Measurements from ENCODE around the gene FGF8. TPM values are rescaled to one million over a fixed set of nuclear protein-coding genes. Genes with fewer than 3 reads are reported as not detected.

The FGF8 gene
- total RNA-seq, 1 experiment from 2014 or later = not detected

- Histone ChIP-seq H3K27ac (ENCODE audit: low read length) (no peak overlapping the region), H4K20me1 (ENCODE audit: insufficient read depth, low read depth, low read length) (no peaks in the 10 kb centered on the region), H2AFZ (ENCODE audit: low read length) (no peak overlapping the region)
Measured at GRCh38 chr10:101736666-101737065, 39.2 kb downstream of the FGF8 start.

GRCh38 chr10:101732096-101732495 is 43.8 kb downstream of the FGF8 start:
- Histone ChIP-seq H3K4me1 (ENCODE audit: low read length) (no peaks in the 10 kb centered on the region), H3K27me3 (ENCODE audit: low read length) (no peaks in the 10 kb centered on the region), H3K9ac (ENCODE audit: low read length) (no peak overlapping the region), H3K79me2 (ENCODE audit: low read length) (no peaks in the 10 kb centered on the region), H3K4me3 (ENCODE audit: low read length) (no peak overlapping the region), H3K4me2 (ENCODE audit: low read depth, low read length, poor library complexity, severe bottlenecking) (no peak overlapping the region), H3K9me3 (ENCODE audit: low read length) (no peaks in the 10 kb centered on the region), H2AFZ (ENCODE audit: low read length) (no peak overlapping the region), H3K9me2 (replicated peaks; ENCODE audit: insufficient read depth, low read length) (no peaks in the 10 kb centered on the region), H4K20me1 (ENCODE audit: insufficient read depth, low read depth, low read length) (no peaks in the 10 kb centered on the region), H3K27ac (ENCODE audit: low read length) (no peak overlapping the region), H3K36me3 (ENCODE audit: insufficient read depth, low read length) (no peaks in the 10 kb centered on the region)
- no peak for DNase-seq

More at GRCh38 chr10:101736666-101737065, 39.2 kb downstream of the FGF8 start:
- Histone ChIP-seq H3K4me1 (ENCODE audit: low read length) (no peaks in the 10 kb centered on the region), H3K9me3 (ENCODE audit: low read length) (no peaks in the 10 kb centered on the region), H3K9ac (ENCODE audit: low read length) (no peak overlapping the region), H3K4me3 (ENCODE audit: low read length) (no peak overlapping the region), H3K9me2 (replicated peaks; ENCODE audit: insufficient read depth, low read length) (no peaks in the 10 kb centered on the region), H3K79me2 (ENCODE audit: low read length) (no peaks in the 10 kb centered on the region), H3K4me2 (ENCODE audit: low read depth, low read length, poor library complexity, severe bottlenecking) (no peak overlapping the region), H3K36me3 (ENCODE audit: insufficient read depth, low read length) (no peaks in the 10 kb centered on the region), H3K27me3 (ENCODE audit: low read length) (no peaks in the 10 kb centered on the region)
- no peak for DNase-seq

GRCh38 chr10:101726115-101726387 is 49.9 kb downstream of the FGF8 start:
- Histone ChIP-seq H2AFZ (ENCODE audit: low read length) (no peak overlapping the region), H3K36me3 (ENCODE audit: insufficient read depth, low read length) (no peaks in the 10 kb centered on the region), H3K9ac (ENCODE audit: low read length) (no peak overlapping the region), H3K4me3 (ENCODE audit: low read length) (no peak overlapping the region), H4K20me1 (ENCODE audit: insufficient read depth, low read depth, low read length) (no peaks in the 10 kb centered on the region), H3K9me3 (ENCODE audit: low read length) (no peaks in the 10 kb centered on the region), H3K27ac (ENCODE audit: low read length) (no peak overlapping the region), H3K27me3 (ENCODE audit: low read length) (no peaks in the 10 kb centered on the region), H3K79me2 (ENCODE audit: low read length) (no peaks in the 10 kb centered on the region), H3K4me2 (ENCODE audit: low read depth, low read length, poor library complexity, severe bottlenecking) (no peak overlapping the region), H3K4me1 (ENCODE audit: low read length) (no peaks in the 10 kb centered on the region), H3K9me2 (replicated peaks; ENCODE audit: insufficient read depth, low read length) (no peaks in the 10 kb centered on the region)
- DNase-seq = no peak

GRCh38 chr10:101725296-101726114 is 50.4 kb downstream of the FGF8 start:
- Histone ChIP-seq H3K27ac (ENCODE audit: low read length) (no peak overlapping the region), H3K9ac (ENCODE audit: low read length) (no peak overlapping the region), H3K4me1 (ENCODE audit: low read length) (no peaks in the 10 kb centered on the region), H2AFZ (ENCODE audit: low read length) (no peak overlapping the region), H3K9me2 (replicated peaks; ENCODE audit: insufficient read depth, low read length) (no peaks in the 10 kb centered on the region), H4K20me1 (ENCODE audit: insufficient read depth, low read depth, low read length) (no peaks in the 10 kb centered on the region), H3K27me3 (ENCODE audit: low read length) (no peaks in the 10 kb centered on the region), H3K79me2 (ENCODE audit: low read length) (no peaks in the 10 kb centered on the region), H3K9me3 (ENCODE audit: low read length) (no peaks in the 10 kb centered on the region), H3K4me3 (ENCODE audit: low read length) (no peak overlapping the region), H3K36me3 (ENCODE audit: insufficient read depth, low read length) (no peaks in the 10 kb centered on the region), H3K4me2 (ENCODE audit: low read depth, low read length, poor library complexity, severe bottlenecking) (no peak overlapping the region)
- no peak for DNase-seq

GRCh38 chr10:101724446-101724845 is 51.5 kb downstream of the FGF8 start:
- no peaks in the 10 kb centered on the region for H3K27me3 ChIP-seq (ENCODE audit: low read length)
- H3K4me3 ChIP-seq (ENCODE audit: low read length) = no peak overlapping the region
- no peak overlapping the region for H3K4me2 ChIP-seq (ENCODE audit: low read depth, low read length, poor library complexity, severe bottlenecking)
- H3K9me3 ChIP-seq (ENCODE audit: low read length) = no peaks in the 10 kb centered on the region
- H4K20me1 ChIP-seq (ENCODE audit: insufficient read depth, low read depth, low read length) = no peaks in the 10 kb centered on the region
- no peaks in the 10 kb centered on the region for H3K36me3 ChIP-seq (ENCODE audit: insufficient read depth, low read length)
- no peaks in the 10 kb centered on the region for H3K9me2 ChIP-seq (replicated peaks; ENCODE audit: insufficient read depth, low read length)
- no peak overlapping the region for H3K27ac ChIP-seq (ENCODE audit: low read length)
- no peaks in the 10 kb centered on the region for H3K4me1 ChIP-seq (ENCODE audit: low read length)
- H3K9ac ChIP-seq (ENCODE audit: low read length) = no peak overlapping the region
- H3K79me2 ChIP-seq (ENCODE audit: low read length) = no peaks in the 10 kb centered on the region
- no peak for DNase-seq
- no peak overlapping the region for H2AFZ ChIP-seq (ENCODE audit: low read length)

- no peaks in the 10 kb centered on the region for H3K79me2 ChIP-seq (ENCODE audit: low read length)
- no peak overlapping the region for H3K4me3 ChIP-seq (ENCODE audit: low read length)
- H3K27me3 ChIP-seq (ENCODE audit: low read length) = no peaks in the 10 kb centered on the region
Measured at GRCh38 chr10:101723176-101723575, 52.7 kb downstream of the FGF8 start.

GRCh38 chr10:101721806-101722205 is 54.1 kb downstream of the FGF8 start:
- no peak overlapping the region for H2AFZ ChIP-seq (ENCODE audit: low read length)
- H3K4me2 ChIP-seq (ENCODE audit: low read depth, low read length, poor library complexity, severe bottlenecking) = no peak overlapping the region

More at GRCh38 chr10:101723176-101723575, 52.7 kb downstream of the FGF8 start:
- Histone ChIP-seq H3K9ac (ENCODE audit: low read length) (no peak overlapping the region), H3K4me1 (ENCODE audit: low read length) (no peaks in the 10 kb centered on the region), H3K27ac (ENCODE audit: low read length) (no peak overlapping the region), H3K9me3 (ENCODE audit: low read length) (no peaks in the 10 kb centered on the region), H3K4me2 (ENCODE audit: low read depth, low read length, poor library complexity, severe bottlenecking) (no peak overlapping the region), H4K20me1 (ENCODE audit: insufficient read depth, low read depth, low read length) (no peaks in the 10 kb centered on the region), H3K36me3 (ENCODE audit: insufficient read depth, low read length) (no peaks in the 10 kb centered on the region), H3K9me2 (replicated peaks; ENCODE audit: insufficient read depth, low read length) (no peaks in the 10 kb centered on the region), H2AFZ (ENCODE audit: low read length) (no peak overlapping the region)
- no peak for DNase-seq

GRCh38 chr10:101720606-101721230 is 55.2 kb downstream of the FGF8 start:
- no peak overlapping the region for H3K4me2 ChIP-seq (ENCODE audit: low read depth, low read length, poor library complexity, severe bottlenecking)
- no peaks in the 10 kb centered on the region for H4K20me1 ChIP-seq (ENCODE audit: insufficient read depth, low read depth, low read length)

More at GRCh38 chr10:101721806-101722205, 54.1 kb downstream of the FGF8 start:
- Histone ChIP-seq H3K4me3 (ENCODE audit: low read length) (no peak overlapping the region), H4K20me1 (ENCODE audit: insufficient read depth, low read depth, low read length) (no peaks in the 10 kb centered on the region), H3K9ac (ENCODE audit: low read length) (no peak overlapping the region), H3K9me3 (ENCODE audit: low read length) (no peaks in the 10 kb centered on the region), H3K27ac (ENCODE audit: low read length) (no peak overlapping the region), H3K9me2 (replicated peaks; ENCODE audit: insufficient read depth, low read length) (no peaks in the 10 kb centered on the region), H3K4me1 (ENCODE audit: low read length) (no peaks in the 10 kb centered on the region), H3K36me3 (ENCODE audit: insufficient read depth, low read length) (no peaks in the 10 kb centered on the region), H3K27me3 (ENCODE audit: low read length) (no peaks in the 10 kb centered on the region), H3K79me2 (ENCODE audit: low read length) (no peaks in the 10 kb centered on the region)
- DNase-seq = no peak

More at GRCh38 chr10:101720606-101721230, 55.2 kb downstream of the FGF8 start:
- Histone ChIP-seq H2AFZ (ENCODE audit: low read length) (no peak overlapping the region), H3K36me3 (ENCODE audit: insufficient read depth, low read length) (no peaks in the 10 kb centered on the region), H3K9ac (ENCODE audit: low read length) (no peak overlapping the region), H3K9me3 (ENCODE audit: low read length) (no peaks in the 10 kb centered on the region), H3K9me2 (replicated peaks; ENCODE audit: insufficient read depth, low read length) (no peaks in the 10 kb centered on the region), H3K4me1 (ENCODE audit: low read length) (no peaks in the 10 kb centered on the region), H3K79me2 (ENCODE audit: low read length) (no peaks in the 10 kb centered on the region), H3K27ac (ENCODE audit: low read length) (no peak overlapping the region), H3K27me3 (ENCODE audit: low read length) (no peaks in the 10 kb centered on the region), H3K4me3 (ENCODE audit: low read length) (no peak overlapping the region)
- DNase-seq = no peak

Data from Karpas-422 (cell line).